NCI-H1436 (cell line): ENCODE results near the gene GADD45A.
"Not testable (repeated sequence)": the region's sequence is repeated elsewhere in the genome, so short reads cannot be mapped to it uniquely, and the experiment has no call there.

Source experiments
- DNase-seq: peaks from one replicate; lab custom pipeline; 2025; lab: John Stamatoyannopoulos, UW

The GADD45A gene

DNA sequence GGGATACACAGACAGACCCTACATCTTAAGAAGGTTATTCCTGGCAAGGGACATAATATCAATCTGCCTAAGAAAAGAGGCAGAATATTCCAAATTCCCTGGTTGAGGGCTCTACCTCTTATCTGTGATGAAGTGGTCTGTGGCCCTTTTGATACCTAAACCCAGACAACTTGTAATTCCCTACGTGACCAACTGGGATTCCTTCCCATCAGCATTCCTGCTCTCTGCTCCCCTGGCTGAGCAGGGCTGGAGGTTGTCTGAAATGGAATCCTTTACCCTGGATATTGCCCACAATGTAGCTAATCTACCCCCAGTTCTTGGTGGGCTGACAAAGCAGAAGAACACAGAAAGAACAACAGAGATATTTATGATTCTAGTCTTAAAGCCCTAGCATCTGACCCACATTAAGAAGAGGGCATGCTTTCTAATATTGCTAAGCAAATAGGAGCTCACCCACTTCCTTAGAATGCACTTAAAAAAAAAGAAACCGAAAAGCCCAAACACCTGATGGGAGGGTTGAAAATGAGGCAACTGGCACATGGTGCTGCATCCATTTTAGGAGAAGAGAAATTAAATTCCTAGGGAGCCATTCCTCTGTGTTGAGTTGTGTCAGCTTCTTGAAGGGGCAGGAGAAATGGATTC, 36.8 kb downstream of the GADD45A start:
- DNase-seq, result no peak

DNA sequence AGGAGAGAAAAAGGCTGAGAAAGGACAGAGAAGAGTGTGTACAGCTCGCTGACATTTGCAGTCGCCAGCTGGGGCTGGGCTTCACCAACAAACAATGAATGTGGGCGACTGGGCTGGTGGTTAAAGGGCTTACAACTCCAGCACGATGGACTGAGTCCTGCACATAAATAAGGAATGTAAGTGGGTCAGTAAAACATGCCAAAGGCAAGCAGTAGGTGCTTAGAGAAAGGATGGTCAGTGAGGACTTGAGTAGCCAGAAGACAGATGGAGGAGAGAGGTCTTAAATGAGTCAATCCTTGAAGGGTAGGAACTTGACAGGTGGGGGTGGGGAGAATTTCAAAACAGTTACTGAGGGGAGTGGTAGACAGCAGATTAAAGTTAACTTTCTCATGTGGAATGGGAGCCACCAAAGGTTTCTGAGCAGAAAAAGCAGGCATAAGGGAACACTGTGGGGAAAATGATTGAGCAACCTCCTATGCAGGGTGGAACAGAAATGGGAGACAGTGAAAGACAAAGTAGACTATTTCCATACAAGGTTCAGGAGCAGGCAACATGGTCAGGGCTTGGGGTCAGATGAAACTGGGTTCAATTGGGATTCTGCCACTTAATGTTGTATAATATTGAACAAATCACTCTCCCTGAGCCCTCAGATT, 37.4 kb downstream of the GADD45A start:
- DNase-seq, result no peak

DNA sequence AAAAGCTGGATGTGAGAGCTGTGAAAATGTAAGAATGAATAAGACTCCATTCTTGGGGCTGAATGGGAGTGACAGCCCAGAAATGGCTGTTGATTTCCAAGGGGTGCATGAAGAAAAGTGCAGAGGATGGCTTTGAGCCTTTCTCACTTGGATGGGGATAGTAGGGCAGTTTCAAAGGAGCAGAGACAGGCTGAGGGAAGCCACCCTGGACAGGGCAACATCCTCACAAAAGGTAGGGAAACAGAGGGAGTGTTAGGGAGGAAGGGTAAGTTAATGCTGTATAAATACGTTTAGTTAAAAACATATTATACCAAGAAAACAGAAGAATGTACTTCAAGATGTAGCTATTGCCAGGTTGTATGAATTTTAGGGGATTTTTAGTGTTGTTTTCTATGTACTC, 38.1 kb downstream of the GADD45A start:
- no peak for DNase-seq

DNA sequence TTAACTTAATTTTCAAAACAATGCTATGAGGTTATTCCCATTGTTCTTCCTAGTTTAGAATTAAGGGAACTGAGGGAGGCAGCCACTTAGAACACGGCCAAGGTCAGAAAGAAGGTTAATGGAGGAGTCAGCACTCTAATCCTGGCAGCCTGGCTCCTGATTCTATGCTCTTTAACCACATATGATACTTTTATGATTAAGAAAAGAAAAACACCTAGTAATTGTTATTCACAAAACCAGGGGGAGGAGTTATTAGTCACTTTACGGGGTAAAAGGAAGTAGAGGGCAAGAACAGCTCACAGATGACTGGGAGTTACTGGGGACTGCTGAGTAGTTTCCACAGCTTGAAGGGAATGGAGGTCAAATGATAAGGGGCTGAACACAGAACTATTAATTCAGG, 38.6 kb downstream of the GADD45A start:
- DNase-seq, result no peak

DNA sequence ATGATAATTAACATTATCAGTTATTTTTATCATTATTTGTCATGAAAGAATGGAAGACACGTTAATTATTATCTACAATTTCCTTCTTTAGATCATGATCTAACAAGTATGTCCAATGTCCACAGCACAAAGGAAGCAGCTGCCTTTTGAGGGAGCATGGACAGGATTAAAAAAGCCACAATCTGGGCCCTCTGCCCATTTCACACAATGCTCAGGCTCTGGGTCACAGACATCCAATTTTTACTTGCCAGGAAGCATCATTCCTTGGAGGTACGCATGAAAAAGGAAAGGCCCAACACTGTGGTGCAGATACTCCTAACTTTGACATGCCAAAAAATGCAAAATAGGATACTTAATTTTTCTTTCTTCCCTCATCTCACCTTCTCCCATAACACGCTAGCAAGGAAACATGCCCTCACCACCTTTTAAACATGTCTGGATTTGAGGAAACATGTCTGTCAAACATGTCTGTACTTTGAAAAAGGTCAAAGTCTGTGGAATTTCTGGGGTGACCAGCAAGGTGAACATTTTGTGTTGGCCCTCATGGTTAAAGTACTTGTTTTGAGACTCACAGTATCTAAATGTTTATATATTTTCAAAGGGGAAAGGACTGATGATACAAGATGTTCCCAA, 40.0 kb downstream of the GADD45A start:
- no peak for DNase-seq

DNA sequence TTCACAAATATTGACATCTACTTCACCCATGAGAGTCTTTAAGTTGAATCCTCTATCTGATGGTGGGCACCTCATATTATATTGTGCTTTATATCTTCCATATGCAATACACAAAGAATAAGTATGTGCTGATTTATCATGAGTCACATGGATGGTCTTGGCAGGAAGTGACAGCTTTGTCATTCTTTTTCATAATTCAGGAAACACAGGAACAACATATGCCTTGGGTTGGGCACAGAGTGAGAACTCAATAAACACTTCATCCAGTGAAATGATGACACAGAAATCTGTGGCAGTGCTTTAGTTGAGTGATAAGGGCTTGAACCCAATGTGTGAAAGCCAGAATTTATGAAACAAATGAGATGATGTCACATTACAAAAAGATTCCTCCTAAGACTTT, 41.2 kb downstream of the GADD45A start:
- no peak for DNase-seq

DNA sequence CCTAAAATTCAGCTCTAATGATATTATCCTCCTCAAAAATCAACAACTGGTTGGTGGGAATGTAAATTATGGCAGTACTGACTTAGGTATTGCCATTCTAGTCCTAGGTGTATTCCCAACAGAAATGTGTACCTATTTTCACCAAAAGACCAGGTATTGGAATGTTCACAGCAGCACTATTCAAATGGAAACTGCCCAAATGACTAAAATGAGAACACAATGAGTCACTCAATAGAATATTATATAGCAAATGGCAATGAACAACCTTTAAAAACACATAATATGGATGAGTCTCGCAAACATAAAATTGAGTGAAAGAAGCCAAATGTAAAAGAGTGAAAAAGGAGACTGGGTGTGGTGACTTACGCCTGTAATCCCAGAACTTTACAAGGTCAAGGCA, 44.9 kb downstream of the GADD45A start:
- DNase-seq, result no peak

DNA sequence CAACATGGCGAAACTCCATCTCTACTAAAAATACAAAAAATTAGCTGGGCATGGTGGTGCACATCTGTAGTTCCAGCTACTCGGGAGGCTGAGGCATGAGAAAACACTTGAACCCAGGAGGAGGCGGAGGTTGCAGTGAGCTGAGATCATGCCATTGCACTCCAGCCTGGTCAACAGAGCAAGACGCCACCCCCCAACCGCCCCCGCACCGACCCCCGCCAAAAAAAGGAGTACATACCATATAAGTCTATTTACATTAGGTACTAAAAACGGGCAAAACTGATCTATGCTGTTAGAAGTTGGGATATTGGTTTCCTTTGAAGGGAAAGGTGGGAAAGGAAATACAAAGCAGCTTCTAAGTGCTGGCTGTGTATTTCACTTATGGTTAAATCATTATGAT, 45.3 kb downstream of the GADD45A start:
- DNase-seq, result not testable (repeated sequence)

DNA sequence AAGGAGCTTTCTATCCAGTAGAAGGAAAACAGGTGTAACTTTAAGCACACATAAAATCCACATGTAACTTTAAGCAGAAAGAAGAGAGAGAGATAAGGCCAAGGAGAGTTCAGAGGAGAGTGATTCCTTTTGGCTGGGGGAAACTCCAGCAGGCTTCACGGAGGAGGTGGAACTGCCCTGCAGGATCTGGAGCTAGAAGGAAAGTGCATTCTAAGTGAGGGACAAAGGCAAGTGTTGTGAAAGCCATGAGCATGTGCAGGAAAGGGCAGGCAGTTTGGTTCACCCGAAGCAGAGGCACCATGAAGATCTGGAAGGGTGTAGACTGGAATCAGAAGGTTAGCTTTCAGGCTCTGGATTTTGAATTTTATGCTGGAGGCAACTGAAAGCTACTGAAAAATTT, 46.3 kb downstream of the GADD45A start:
- no peak for DNase-seq

DNA sequence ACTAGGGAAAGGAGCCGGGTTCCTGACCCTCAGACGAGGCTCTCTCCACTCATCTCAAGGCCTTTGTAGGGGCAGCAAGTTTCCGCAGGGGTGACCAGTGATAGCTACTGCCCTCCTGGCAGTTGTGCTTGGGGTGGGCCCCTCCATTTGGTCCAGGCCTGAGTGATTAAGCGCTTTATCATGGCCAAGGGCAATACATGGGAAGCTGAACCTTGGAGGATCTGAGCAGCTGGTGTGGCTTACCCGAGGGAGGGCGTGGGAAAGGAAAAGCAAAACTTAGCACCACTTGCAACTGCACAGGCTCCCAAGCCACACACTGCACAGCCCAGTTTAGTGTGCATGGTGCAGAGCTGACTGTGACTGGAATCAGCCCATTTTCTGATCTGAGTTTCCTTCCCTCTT, 47.8 kb downstream of the GADD45A start:
- DNase-seq, result no peak

DNA sequence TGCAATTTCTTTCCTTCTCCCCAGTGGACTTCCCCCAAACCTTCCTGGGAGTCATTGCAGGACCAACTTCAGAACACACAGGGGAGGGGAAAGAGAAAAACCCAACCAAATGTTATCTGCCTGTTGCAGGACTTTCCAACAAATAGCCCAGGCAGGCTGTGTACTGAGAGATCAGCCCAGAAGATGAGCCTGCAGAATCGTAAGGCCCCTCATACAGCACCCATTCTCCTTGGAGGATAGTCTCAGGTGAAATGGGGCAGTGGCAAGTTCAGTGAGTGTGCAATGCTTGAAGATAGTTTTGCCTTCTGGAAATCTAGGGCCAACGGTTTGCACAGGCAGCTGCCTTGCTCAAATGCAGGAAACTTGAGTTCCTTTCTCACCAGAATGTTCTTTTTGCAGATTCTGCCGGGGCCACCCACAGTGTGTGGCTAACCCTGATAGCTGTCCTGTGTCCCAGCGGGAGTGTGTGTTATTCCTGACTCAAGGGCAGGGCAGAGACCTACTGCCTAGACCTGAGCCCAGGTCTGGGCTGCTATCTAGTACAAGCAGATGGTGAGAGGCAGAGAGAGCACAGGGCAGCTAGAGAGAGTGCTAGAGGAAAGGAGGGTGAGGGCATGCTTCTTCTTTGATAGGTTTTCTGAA, 48.8 kb downstream of the GADD45A start:
- no peak for DNase-seq

DNA sequence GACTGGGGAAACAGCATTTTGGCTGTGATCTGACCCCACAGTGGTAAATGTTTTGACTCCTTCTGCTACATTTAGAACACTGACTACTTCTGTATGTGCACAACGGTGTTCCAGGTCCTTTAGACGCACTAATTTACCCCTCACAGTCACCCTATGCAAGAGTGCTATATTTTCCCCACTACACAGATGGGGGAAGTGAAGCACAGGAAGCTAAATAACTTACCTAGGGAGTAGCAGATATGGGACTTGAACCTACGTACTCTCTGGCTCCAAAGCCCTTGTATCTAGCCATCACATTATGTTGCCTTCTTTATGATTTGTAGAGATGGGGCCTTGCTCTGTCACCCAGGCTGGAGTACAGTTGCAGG, 49.3 kb downstream of the GADD45A start:
- DNase-seq, result no peak

DNA sequence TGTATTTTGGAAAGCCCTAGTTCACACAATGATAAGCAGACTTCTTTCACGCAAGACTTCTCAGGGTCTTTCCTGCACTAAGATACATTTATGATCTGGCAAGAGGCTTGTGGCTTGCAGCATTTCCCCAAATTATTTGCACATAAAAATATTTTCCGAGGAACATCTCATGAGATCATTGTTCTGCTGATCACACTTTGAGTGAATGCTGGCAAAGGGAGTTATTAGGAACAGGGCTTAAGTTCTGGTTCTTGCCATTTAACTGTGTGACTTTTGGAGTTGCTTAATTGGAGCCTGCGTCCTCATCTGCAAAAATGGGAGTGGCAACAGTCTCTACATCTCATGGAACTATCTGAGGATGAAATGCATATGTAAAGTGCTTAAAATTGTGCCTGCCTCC, 50.2 kb downstream of the GADD45A start:
- DNase-seq, result no peak

DNA sequence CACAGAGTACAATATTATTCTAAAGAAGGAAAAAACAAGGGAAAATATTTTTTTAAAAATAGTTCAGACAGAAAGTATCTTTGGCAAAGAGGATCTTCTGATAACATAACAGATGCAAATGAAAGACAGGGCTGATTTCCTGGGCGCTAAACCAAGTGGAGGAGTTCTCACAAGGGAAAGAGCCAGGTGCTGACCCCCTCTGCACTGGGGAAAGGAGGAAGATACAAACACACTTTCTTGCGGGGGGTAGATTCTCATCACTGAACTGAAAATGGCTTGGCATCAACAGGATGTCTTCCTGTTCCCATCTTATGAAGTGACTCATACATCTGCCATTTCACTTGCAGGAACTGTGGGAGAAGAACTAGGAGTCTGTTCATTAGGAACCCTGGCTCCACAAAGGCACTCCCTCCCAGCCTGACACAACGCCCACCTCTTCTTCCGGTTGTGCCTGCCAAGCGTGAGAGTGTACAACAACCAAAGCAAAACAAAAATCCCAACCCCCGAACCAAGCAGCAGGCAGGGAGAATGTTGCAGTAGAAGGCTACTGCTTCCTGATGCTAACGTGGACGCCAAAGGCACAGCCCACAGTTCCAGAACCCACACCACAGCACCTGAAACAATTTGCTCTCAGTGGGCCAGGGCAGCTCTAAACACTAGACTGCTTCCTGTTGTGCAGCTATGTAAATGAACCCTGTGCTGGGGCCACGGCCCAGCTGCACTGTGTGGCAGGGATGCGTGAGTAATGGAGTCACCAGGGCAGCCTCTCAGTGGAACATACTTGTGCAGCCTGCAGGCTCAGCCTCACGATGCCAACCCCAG, 51.0 kb downstream of the GADD45A start:
- DNase-seq, result no peak

DNA sequence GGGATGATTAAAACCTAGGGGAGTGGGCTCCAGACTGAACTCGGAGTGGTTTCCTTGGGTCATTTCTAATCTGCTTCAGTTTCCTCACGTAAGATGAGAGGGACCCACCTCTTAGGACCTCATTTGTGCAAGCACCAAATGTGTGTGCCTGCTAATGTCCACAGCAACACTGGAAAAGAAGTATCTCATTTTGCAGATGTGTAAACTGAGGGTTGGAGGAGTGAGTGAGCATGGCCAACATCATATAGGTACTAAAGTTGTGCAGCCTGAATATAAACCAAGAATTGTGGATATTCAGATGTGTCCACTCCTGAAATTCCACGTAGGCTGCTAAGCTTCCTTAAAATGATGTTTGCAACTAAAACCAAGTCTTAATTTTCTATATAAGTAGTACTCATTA, 51.7 kb downstream of the GADD45A start:
- no peak for DNase-seq

DNA sequence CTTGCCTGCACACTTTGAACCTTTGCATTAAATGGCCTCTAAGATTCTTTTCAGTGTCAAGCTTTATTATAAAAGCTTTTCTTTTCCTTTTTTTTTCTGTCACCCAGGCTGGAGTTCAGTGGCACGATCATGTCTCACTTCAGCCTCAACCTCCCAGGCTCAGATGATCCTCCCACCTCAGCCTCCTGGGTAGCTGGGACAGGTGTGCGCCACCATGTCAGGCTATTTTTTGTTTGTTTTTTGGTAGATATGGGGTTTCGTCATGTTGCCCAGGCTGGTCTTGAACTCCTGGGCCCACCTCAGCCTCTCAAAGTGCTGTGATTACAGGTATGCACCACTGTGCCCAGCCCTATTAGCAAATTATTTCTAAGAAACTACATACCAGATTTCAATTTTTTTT, 52.9 kb downstream of the GADD45A start:
- no peak for DNase-seq
